ENCODE data around the gene CALN1.

Gene CALN1

DNA sequence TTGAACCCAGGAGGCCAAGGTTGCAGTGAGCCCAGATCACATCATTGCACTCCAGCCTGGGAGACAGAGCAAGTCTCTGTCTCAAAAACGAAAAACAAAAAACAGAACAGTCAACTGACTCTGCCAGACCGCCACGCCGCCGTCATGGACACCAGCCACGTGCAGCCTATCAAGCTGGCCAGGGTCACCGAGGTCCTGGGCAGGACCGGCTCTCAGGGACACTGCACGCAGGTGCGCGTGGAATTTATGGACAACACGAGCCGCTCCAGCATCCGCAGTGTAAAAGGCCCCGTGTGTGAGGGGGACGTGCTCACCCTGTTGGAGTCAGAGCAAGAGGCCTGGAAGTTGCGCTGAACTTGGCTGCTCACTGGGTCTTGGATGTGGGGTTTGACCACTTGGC is 470.0 kb downstream of the CALN1 start:
- Histone ChIP-seq H3K4me1 (ENCODE audit: control insufficient read depth, insufficient read depth, low read length) (no peaks in the 10 kb centered on the region), H3K9me3 (ENCODE audit: control insufficient read depth, insufficient read depth, low read depth, low read length) (no peaks in the 10 kb centered on the region), H3K27ac (ENCODE audit: extremely low read depth, low read depth, low read length) (no peak overlapping the region), H3K36me3 (ENCODE audit: control insufficient read depth in 2 of 2, insufficient read depth in 1 of 2, low read length in 2 of 2) (no peaks in the 10 kb centered on the region), H3K4me3 (ENCODE audit: low read depth, low read length) (no peak overlapping the region)
- ChIA-PET POLR2A (no interaction called here), CTCF (interaction anchor here (0.6 kb wide), 2 partner anchors 188 to 572 kb away, joined by 3 read pairs; no protein-coding TSS in a partner anchor)
- TF ChIP-seq ZNF843 (tag by site-specific recombination; IDR thresholded peaks at IDR 0.05) (no peak), ZNF791 (tag by site-specific recombination; IDR thresholded peaks at IDR 0.05) (no peak), ZNF677 (tag by site-specific recombination; IDR thresholded peaks at IDR 0.05) (no peak), ZNF174 (tag by site-specific recombination; IDR thresholded peaks at IDR 0.05) (no peak), PRDM1 (tag by site-specific recombination; IDR thresholded peaks at IDR 0.05) (no peak), HOXD13 (CRISPR knock-in tag; IDR thresholded peaks at IDR 0.05; ENCODE audit: borderline replicate concordance) (no peak), ZNF266 (tag by site-specific recombination; IDR thresholded peaks at IDR 0.05; ENCODE audit: low read depth) (no peak), MZF1 (tag by site-specific recombination; IDR thresholded peaks at IDR 0.05; ENCODE audit: borderline replicate concordance) (no peak), SCRT1 (tag by site-specific recombination; IDR thresholded peaks at IDR 0.05; ENCODE audit: borderline replicate concordance) (no peak), ZNF654 (tag by site-specific recombination; IDR thresholded peaks at IDR 0.05; ENCODE audit: low read depth) (no peak), GFI1B (tag by site-specific recombination; IDR thresholded peaks at IDR 0.05) (no peak)
- TF ChIP-seq, protein P1, sequence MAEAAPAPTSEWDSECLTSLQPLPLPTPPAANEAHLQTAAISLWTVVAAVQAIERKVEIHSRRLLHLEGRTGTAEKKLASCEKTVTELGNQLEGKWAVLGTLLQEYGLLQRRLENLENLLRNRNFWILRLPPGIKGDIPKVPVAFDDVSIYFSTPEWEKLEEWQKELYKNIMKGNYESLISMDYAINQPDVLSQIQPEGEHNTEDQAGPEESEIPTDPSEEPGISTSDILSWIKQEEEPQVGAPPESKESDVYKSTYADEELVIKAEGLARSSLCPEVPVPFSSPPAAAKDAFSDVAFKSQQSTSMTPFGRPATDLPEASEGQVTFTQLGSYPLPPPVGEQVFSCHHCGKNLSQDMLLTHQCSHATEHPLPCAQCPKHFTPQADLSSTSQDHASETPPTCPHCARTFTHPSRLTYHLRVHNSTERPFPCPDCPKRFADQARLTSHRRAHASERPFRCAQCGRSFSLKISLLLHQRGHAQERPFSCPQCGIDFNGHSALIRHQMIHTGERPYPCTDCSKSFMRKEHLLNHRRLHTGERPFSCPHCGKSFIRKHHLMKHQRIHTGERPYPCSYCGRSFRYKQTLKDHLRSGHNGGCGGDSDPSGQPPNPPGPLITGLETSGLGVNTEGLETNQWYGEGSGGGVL (tag by site-specific recombination; IDR thresholded peaks at IDR 0.05), result no peak

DNA sequence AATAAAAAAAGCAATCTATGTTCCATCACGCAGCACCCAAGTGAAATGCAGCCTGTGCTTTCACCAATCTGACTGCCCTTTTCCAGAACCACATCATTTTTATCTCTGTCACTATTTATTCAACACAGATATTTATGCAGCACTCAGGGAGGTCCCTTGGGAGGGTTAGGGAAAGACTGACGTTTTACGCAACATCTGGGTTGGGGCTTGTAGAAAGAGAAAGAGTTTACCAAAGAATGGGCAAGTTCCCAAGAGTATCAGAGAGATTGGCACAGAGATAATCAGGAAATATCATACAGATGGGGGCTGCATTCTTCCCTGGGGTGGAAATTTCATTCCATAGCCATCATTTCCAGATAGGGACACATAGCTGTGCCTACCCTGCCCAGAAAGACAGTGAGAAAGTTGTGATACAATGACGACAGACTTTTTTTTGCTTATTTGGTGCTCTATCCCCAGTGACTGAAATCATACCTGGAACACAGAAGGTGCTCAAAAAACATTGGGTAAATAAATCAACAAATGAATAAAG is 474.2 kb downstream of the CALN1 start:
- ChIA-PET POLR2A (no interaction called here), CTCF (interaction anchor here (0.7 kb wide), 1 partner anchor 11 kb away, joined by 4 read pairs; no protein-coding TSS in a partner anchor)
- H3K27ac ChIP-seq (ENCODE audit: extremely low read depth, low read depth, low read length), result no peak overlapping the region
- TF ChIP-seq BCL11A (tag by site-specific recombination; IDR thresholded peaks at IDR 0.05; ENCODE audit: low read depth), result no peak
- TF ChIP-seq ZNF747 (tag by site-specific recombination; IDR thresholded peaks at IDR 0.05), result no peak
- no peak for TF ChIP-seq ZNF548 (tag by site-specific recombination; IDR thresholded peaks at IDR 0.05)
- H3K4me1 ChIP-seq (ENCODE audit: control insufficient read depth, insufficient read depth, low read length), result no peaks in the 10 kb centered on the region
- H3K4me3 ChIP-seq (ENCODE audit: low read depth, low read length), result no peak overlapping the region
- no peaks in the 10 kb centered on the region for H3K36me3 ChIP-seq (ENCODE audit: control insufficient read depth in 2 of 2, insufficient read depth in 1 of 2, low read length in 2 of 2)
- H3K9me3 ChIP-seq (ENCODE audit: control insufficient read depth, insufficient read depth, low read depth, low read length), result no peaks in the 10 kb centered on the region

DNA sequence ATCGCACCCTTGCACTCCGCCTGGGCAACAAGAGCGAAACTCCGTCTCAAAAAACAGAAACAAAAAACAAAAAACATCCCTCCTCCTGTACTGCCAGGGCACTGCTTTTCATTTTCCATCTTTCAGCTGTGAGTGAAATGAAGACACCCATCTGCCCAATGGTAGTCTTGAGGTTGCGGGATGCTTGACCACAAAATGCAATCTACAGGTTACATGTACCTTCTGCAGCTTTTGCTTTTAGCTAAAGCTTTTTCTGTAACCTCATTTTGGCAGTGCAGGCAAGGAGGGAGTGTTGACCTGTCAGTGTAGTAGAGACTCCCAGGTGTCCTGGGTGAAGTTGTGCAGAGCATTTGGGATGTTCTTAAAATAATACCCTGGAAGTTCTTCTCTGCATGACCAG is 476.5 kb downstream of the CALN1 start:
- Histone ChIP-seq H3K9me3 (ENCODE audit: control insufficient read depth, insufficient read depth, low read depth, low read length) (no peaks in the 10 kb centered on the region), H3K4me1 (ENCODE audit: control insufficient read depth, insufficient read depth, low read length) (no peaks in the 10 kb centered on the region)
- POLR2A ChIA-PET, result no interaction called here

More for the DNA sequence above, 476.5 kb downstream of the CALN1 start:
- CTCF ChIA-PET, result no interaction called here
- H3K4me3 ChIP-seq (ENCODE audit: low read depth, low read length), result no peak overlapping the region
- TF ChIP-seq SCRT2 (tag by site-specific recombination; IDR thresholded peaks at IDR 0.05), result no peak
- TF ChIP-seq ZNF629 (tag by site-specific recombination; IDR thresholded peaks at IDR 0.05), result no peak
- no peak for TF ChIP-seq ZNF184 (tag by site-specific recombination; IDR thresholded peaks at IDR 0.05)
- no peak for TF ChIP-seq HOXC10 (CRISPR knock-in tag; IDR thresholded peaks at IDR 0.05)
- TF ChIP-seq, protein P2, sequence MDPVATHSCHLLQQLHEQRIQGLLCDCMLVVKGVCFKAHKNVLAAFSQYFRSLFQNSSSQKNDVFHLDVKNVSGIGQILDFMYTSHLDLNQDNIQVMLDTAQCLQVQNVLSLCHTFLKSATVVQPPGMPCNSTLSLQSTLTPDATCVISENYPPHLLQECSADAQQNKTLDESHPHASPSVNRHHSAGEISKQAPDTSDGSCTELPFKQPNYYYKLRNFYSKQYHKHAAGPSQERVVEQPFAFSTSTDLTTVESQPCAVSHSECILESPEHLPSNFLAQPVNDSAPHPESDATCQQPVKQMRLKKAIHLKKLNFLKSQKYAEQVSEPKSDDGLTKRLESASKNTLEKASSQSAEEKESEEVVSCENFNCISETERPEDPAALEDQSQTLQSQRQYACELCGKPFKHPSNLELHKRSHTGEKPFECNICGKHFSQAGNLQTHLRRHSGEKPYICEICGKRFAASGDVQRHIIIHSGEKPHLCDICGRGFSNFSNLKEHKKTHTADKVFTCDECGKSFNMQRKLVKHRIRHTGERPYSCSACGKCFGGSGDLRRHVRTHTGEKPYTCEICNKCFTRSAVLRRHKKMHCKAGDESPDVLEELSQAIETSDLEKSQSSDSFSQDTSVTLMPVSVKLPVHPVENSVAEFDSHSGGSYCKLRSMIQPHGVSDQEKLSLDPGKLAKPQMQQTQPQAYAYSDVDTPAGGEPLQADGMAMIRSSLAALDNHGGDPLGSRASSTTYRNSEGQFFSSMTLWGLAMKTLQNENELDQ (tag by site-specific recombination; IDR thresholded peaks at IDR 0.05; ENCODE audit: low read depth), result no peak
- TF ChIP-seq, protein P1 (tag by site-specific recombination; IDR thresholded peaks at IDR 0.05), result no peak
- TF ChIP-seq GLIS1 (tag by site-specific recombination; IDR thresholded peaks at IDR 0.05), result no peak
- H3K36me3 ChIP-seq (ENCODE audit: control insufficient read depth in 2 of 2, insufficient read depth in 1 of 2, low read length in 2 of 2), result no peaks in the 10 kb centered on the region
- no peak overlapping the region for H3K27ac ChIP-seq (ENCODE audit: extremely low read depth, low read depth, low read length)
